Mesendoderm (in vitro differentiated cells): ENCODE results near the gene ZFP92. TPM values are rescaled to one million over a fixed set of nuclear protein-coding genes. Genes with fewer than 3 reads are reported as not detected.

ENCODE experiments used
- DNase-seq: peaks from one replicate; pipeline ENCODE4 v3.0.0; 2013
- H2AK5ac ChIP-seq: 2 replicates; pipeline ENCODE4 v1.6.1; 2013; ENCODE audit warnings: low read length, inconsistent platforms
- H2BK120ac ChIP-seq: 2 replicates; pipeline ENCODE4 v1.6.1; 2013; ENCODE audit warnings: low read depth, mild to moderate bottlenecking, low read length, moderate library complexity, mixed read lengths
- H2BK15ac ChIP-seq: replicated peaks from 2 replicates; pipeline ENCODE4 v1.6.1; 2013; ENCODE audit warnings: low read depth, mild to moderate bottlenecking, moderate library complexity
- H2BK5ac ChIP-seq: 2 replicates; pipeline ENCODE4 v1.6.1; 2013; ENCODE audit warnings: low read length, inconsistent platforms
- H3K18ac ChIP-seq: 2 replicates; pipeline ENCODE4 v1.6.1; 2013; ENCODE audit warnings: mild to moderate bottlenecking, low read length, mixed read lengths
- H3K23ac ChIP-seq: one replicate; pipeline ENCODE4 v1.6.1; 2013; ENCODE audit warnings: low read length
- H3K27ac ChIP-seq: 2 replicates; pipeline ENCODE4 v1.5.1; 2013; ENCODE audit warnings: low read depth, mild to moderate bottlenecking, inconsistent platforms, low read length, moderate library complexity
- H3K27me3 ChIP-seq: 2 replicates; pipeline ENCODE4 v1.6.1; 2013; ENCODE audit warnings: low read length, control low read depth, mild to moderate bottlenecking, inconsistent platforms; ENCODE audit not compliant: insufficient read depth, poor library complexity
- H3K36me3 ChIP-seq: 2 replicates; pipeline ENCODE4 v1.6.1; 2013; ENCODE audit warnings: low read length, inconsistent platforms; ENCODE audit not compliant: control insufficient read depth, insufficient read depth
- H3K4ac ChIP-seq: one replicate; pipeline ENCODE4 v1.6.1; 2013; ENCODE audit warnings: low read depth, mild to moderate bottlenecking, low read length, moderate library complexity
- H3K4me1 ChIP-seq: 2 replicates; pipeline ENCODE4 v1.6.1; 2013; ENCODE audit warnings: low read depth, low read length, inconsistent platforms; ENCODE audit not compliant: control insufficient read depth
- H3K4me2 ChIP-seq: 2 replicates; pipeline ENCODE4 v1.6.1; 2013; ENCODE audit warnings: low read length
- H3K4me3 ChIP-seq: 2 replicates; pipeline ENCODE4 v1.5.1; 2013; ENCODE audit warnings: mild to moderate bottlenecking, low read length
- H3K56ac ChIP-seq: one replicate; pipeline ENCODE4 v1.6.1; 2013; ENCODE audit warnings: low read length
- H3K79me1 ChIP-seq: 2 replicates; pipeline ENCODE4 v1.6.1; 2013; ENCODE audit warnings: low read length, inconsistent platforms
- H3K79me2 ChIP-seq: 2 replicates; pipeline ENCODE4 v1.6.1; 2013; ENCODE audit warnings: mild to moderate bottlenecking, low read length; ENCODE audit not compliant: control insufficient read depth, insufficient read depth
- H3K9ac ChIP-seq: 2 replicates; pipeline ENCODE4 v1.6.1; 2013; ENCODE audit warnings: low read length, inconsistent platforms
- H4K5ac ChIP-seq: one replicate; pipeline ENCODE4 v1.6.1; 2013; ENCODE audit warnings: low read length
- H4K8ac ChIP-seq: one replicate; pipeline ENCODE4 v1.6.1; 2013; ENCODE audit warnings: low read depth, mild to moderate bottlenecking, control low read depth, low read length, moderate library complexity
- WGBS: extraction: QIAGEN DNeasy Blood & Tissue Kit; methylation state at CpG from one replicate; pipeline ENCODE4 v1.1.7; 2013; ENCODE audit warnings: low lambda C conversion rate, missing lambda C conversion rate; ENCODE audit not compliant: insufficient coverage; ENCODE audit errors: extremely low coverage; 5-methylcytosine and 5-hydroxymethylcytosine counted together
- small RNA-seq: library from polyadenylated mRNA; stranded (forward); fragments of <200 nt; extraction: miRNeasy Mini kit (QIAGEN cat#:217004); gene quantifications from one replicate; pipeline ENCODE3, GENCODE V24; 2013; ENCODE audit not compliant: insufficient read depth

Gene ZFP92

GRCh38 chrX:153457827-153458466, 46.7 kb downstream of the ZFP92 start:
- no peak overlapping the region for H4K8ac ChIP-seq
- no peak overlapping the region for H2BK120ac ChIP-seq
- H3K56ac ChIP-seq: no peak overlapping the region
- no peak overlapping the region for H3K4me2 ChIP-seq
- H3K79me1 ChIP-seq: no peaks in the 10 kb centered on the region
- H2BK5ac ChIP-seq: no peak overlapping the region
- no peak overlapping the region for H2AK5ac ChIP-seq
- H3K18ac ChIP-seq: no peak overlapping the region
- no peak overlapping the region for H4K5ac ChIP-seq
- no peak overlapping the region for H3K9ac ChIP-seq
- H2BK15ac ChIP-seq: no peak overlapping the region
- no peaks in the 10 kb centered on the region for H3K79me2 ChIP-seq
- no peaks in the 10 kb centered on the region for H3K4me1 ChIP-seq
- WGBS: no CpG with 5 or more reads among the region's 17 CpGs
- no peak overlapping the region for H3K4ac ChIP-seq
- H3K36me3 ChIP-seq: no peaks in the 10 kb centered on the region
- no peak overlapping the region for H3K27ac ChIP-seq
- H3K27me3 ChIP-seq: no peaks in the 10 kb centered on the region
- DNase-seq: no peak
- no peak overlapping the region for H3K23ac ChIP-seq
- no peak overlapping the region for H3K4me3 ChIP-seq

- no peak overlapping the region for H3K4ac ChIP-seq
- no peak overlapping the region for H3K56ac ChIP-seq
- no peaks in the 10 kb centered on the region for H3K27me3 ChIP-seq
- H4K8ac ChIP-seq: no peak overlapping the region
- DNase-seq: no peak
- H3K9ac ChIP-seq: no peak overlapping the region
- no peak overlapping the region for H3K4me3 ChIP-seq
- no CpG with 5 or more reads among the region's 4 CpGs for WGBS
- no peak overlapping the region for H4K5ac ChIP-seq
- no peak overlapping the region for H3K4me2 ChIP-seq
- H2BK120ac ChIP-seq: no peak overlapping the region
- no peak overlapping the region for H2BK5ac ChIP-seq
- no peaks in the 10 kb centered on the region for H3K79me2 ChIP-seq
- H3K18ac ChIP-seq: no peak overlapping the region
- no peak overlapping the region for H3K27ac ChIP-seq
- no peaks in the 10 kb centered on the region for H3K4me1 ChIP-seq
- H3K23ac ChIP-seq: no peak overlapping the region
- no peak overlapping the region for H2AK5ac ChIP-seq
- H3K79me1 ChIP-seq: no peaks in the 10 kb centered on the region
- H3K36me3 ChIP-seq: no peaks in the 10 kb centered on the region
- H2BK15ac ChIP-seq: no peak overlapping the region
These were observed 47.2 kb downstream of the ZFP92 start for GRCh38 chrX:153458476-153458875.

- no peak overlapping the region for H3K27ac ChIP-seq
These were observed 48.7 kb downstream of the ZFP92 start for GRCh38 chrX:153459986-153460385.

GRCh38 chrX:153460826-153461225, 49.6 kb downstream of the ZFP92 start:
- no peaks in the 10 kb centered on the region for H3K4me1 ChIP-seq
- H3K79me1 ChIP-seq: no peaks in the 10 kb centered on the region
- H3K4me3 ChIP-seq: no peak overlapping the region
- no CpG with 5 or more reads among the region's 7 CpGs for WGBS
- no peak overlapping the region for H3K18ac ChIP-seq
- no peak overlapping the region for H2AK5ac ChIP-seq
- no peaks in the 10 kb centered on the region for H3K36me3 ChIP-seq
- peak; percentile 67 for DNase-seq
- H3K56ac ChIP-seq: no peak overlapping the region
- H3K4me2 ChIP-seq: no peak overlapping the region
- no peak overlapping the region for H4K5ac ChIP-seq
- no peaks in the 10 kb centered on the region for H3K27me3 ChIP-seq
- no peak overlapping the region for H3K4ac ChIP-seq
- H3K9ac ChIP-seq: no peak overlapping the region
- H4K8ac ChIP-seq: no peak overlapping the region
- no peaks in the 10 kb centered on the region for H3K79me2 ChIP-seq
- H3K23ac ChIP-seq: no peak overlapping the region
- no peak overlapping the region for H2BK15ac ChIP-seq
- no peak overlapping the region for H2BK120ac ChIP-seq
- no peak overlapping the region for H2BK5ac ChIP-seq
- no peak overlapping the region for H3K27ac ChIP-seq

More at GRCh38 chrX:153459986-153460385, 48.7 kb downstream of the ZFP92 start:
- Histone ChIP-seq H2AK5ac (no peak overlapping the region), H3K23ac (no peak overlapping the region), H4K8ac (no peak overlapping the region), H3K4me1 (no peaks in the 10 kb centered on the region), H2BK5ac (no peak overlapping the region), H3K18ac (no peak overlapping the region), H2BK15ac (no peak overlapping the region), H3K79me1 (no peaks in the 10 kb centered on the region), H3K9ac (no peak overlapping the region), H2BK120ac (no peak overlapping the region), H3K27me3 (no peaks in the 10 kb centered on the region), H3K4ac (no peak overlapping the region), H3K36me3 (no peaks in the 10 kb centered on the region), H3K79me2 (no peaks in the 10 kb centered on the region), H3K56ac (no peak overlapping the region), H3K4me3 (no peak overlapping the region), H3K4me2 (no peak overlapping the region), H4K5ac (no peak overlapping the region)
- peak; percentile 84 for DNase-seq
- no CpG with 5 or more reads among the region's 4 CpGs for WGBS

Small RNA genes lying within 50 kb of the gene (small RNA-seq; reads per million reads assigned to genes)
- gene RN7SL667P: not detected
